WTC11 (cell line): ENCODE results near the gene ATXN8OS.

Experiments
- CREB1 ChIP-seq: sonication (generic); formaldehyde crosslinking; IDR thresholded peaks from 2 replicates; pipeline ENCODE4 v1.8.0; 2023; ENCODE audit warnings: mild to moderate bottlenecking, missing genetic modification reagents
- IRF1 ChIP-seq: sonication (generic); formaldehyde crosslinking; IDR thresholded peaks from 2 replicates; pipeline ENCODE4 v1.8.0; 2023; ENCODE audit warnings: missing genetic modification reagents
- JUN ChIP-seq: sonication (generic); formaldehyde crosslinking; IDR thresholded peaks from 2 replicates; pipeline ENCODE4 v1.8.0; 2023; ENCODE audit warnings: mild to moderate bottlenecking, missing genetic modification reagents
- OVOL2 ChIP-seq: fragments of 250-450 bp; sonication (Bioruptor Pico); IDR thresholded peaks from 2 replicates; pipeline ENCODE4 v1.9.0; 2021; ENCODE audit warnings: mild to moderate bottlenecking, borderline replicate concordance
- SP1 ChIP-seq: sonication (generic); formaldehyde crosslinking; conservative IDR thresholded peaks from 2 replicates; pipeline ENCODE4 v1.8.1; 2022; ENCODE audit warnings: missing genetic modification reagents
- TCF7 ChIP-seq: sonication (generic); formaldehyde crosslinking; IDR thresholded peaks from 2 replicates; pipeline ENCODE4 v1.8.0; 2022; ENCODE audit warnings: mild to moderate bottlenecking, low read depth, missing genetic modification reagents, moderate library complexity
- TEAD4 ChIP-seq: sonication (generic); formaldehyde crosslinking; IDR thresholded peaks from 2 replicates; pipeline ENCODE4 v1.8.0; 2022; ENCODE audit warnings: mild to moderate bottlenecking, missing genetic modification reagents
- ZNF671 ChIP-seq: fragments of 250-450 bp; sonication (Bioruptor Pico); IDR thresholded peaks from 2 replicates; pipeline ENCODE4 v1.8.0; 2021; ENCODE audit warnings: mild to moderate bottlenecking
- TF ChIP-seq, protein P1 (sequence below): fragments of 200-600 bp; IDR thresholded peaks from 2 replicates; pipeline ENCODE4 v1.8.0; 2022; ENCODE audit warnings: antibody characterized with exemption

GRCh38 chr13:70178346-70178745, 70.7 kb downstream of the ATXN8OS start:
- TF ChIP-seq, protein P1, sequence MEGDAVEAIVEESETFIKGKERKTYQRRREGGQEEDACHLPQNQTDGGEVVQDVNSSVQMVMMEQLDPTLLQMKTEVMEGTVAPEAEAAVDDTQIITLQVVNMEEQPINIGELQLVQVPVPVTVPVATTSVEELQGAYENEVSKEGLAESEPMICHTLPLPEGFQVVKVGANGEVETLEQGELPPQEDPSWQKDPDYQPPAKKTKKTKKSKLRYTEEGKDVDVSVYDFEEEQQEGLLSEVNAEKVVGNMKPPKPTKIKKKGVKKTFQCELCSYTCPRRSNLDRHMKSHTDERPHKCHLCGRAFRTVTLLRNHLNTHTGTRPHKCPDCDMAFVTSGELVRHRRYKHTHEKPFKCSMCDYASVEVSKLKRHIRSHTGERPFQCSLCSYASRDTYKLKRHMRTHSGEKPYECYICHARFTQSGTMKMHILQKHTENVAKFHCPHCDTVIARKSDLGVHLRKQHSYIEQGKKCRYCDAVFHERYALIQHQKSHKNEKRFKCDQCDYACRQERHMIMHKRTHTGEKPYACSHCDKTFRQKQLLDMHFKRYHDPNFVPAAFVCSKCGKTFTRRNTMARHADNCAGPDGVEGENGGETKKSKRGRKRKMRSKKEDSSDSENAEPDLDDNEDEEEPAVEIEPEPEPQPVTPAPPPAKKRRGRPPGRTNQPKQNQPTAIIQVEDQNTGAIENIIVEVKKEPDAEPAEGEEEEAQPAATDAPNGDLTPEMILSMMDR, result no peak
- TF ChIP-seq OVOL2 (CRISPR knock-in tag) (no peak), TCF7 (no peak), IRF1 (CRISPR knock-in tag) (no peak), SP1 (CRISPR knock-in tag) (no peak), TEAD4 (CRISPR knock-in tag) (no peak), CREB1 (CRISPR knock-in tag) (no peak), ZNF671 (CRISPR knock-in tag) (no peak), JUN (CRISPR knock-in tag) (no peak)
